Measurements from ENCODE around the gene PRDX5. TPM values are rescaled to one million over a fixed set of nuclear protein-coding genes. Genes with fewer than 3 reads are reported as not detected.

PRDX5 gene
- total RNA-seq, 1 donor from 2014 or later, result 217 TPM

- DNase-seq (ENCODE audit: low read depth in 2 of 2), result no peak
These were observed 7.0 kb downstream of the PRDX5 start for GRCh38 chr11:64324692-64325469.

GRCh38 chr11:64327375-64327774 lies 9.5 kb downstream of the PRDX5 start:
- DNase-seq (ENCODE audit: low read depth in 2 of 2), result no peak

GRCh38 chr11:64327993-64328392 lies 10.1 kb downstream of the PRDX5 start:
- DNase-seq (ENCODE audit: low read depth in 2 of 2), result no peak

- DNase-seq (ENCODE audit: low read depth in 2 of 2), result no peak
These were observed 13.0 kb downstream of the PRDX5 start for GRCh38 chr11:64330888-64331287.

GRCh38 chr11:64331569-64332371 lies 13.8 kb downstream of the PRDX5 start:
- peak in 1 of 2 donors; percentile 79 for DNase-seq (ENCODE audit: low read depth in 2 of 2)

GRCh38 chr11:64333556-64333955 lies 15.6 kb downstream of the PRDX5 start:
- DNase-seq (ENCODE audit: low read depth in 2 of 2), result no peak

- peak in 1 of 2 donors; percentile 35 for DNase-seq (ENCODE audit: low read depth in 2 of 2)
These were observed 17.1 kb downstream of the PRDX5 start for GRCh38 chr11:64334764-64335735.

GRCh38 chr11:64337538-64338249 lies 19.8 kb downstream of the PRDX5 start:
- no peak for DNase-seq (ENCODE audit: low read depth in 2 of 2)

GRCh38 chr11:64338716-64339115 lies 20.8 kb downstream of the PRDX5 start:
- DNase-seq (ENCODE audit: low read depth in 2 of 2), result no peak

GRCh38 chr11:64339286-64339685 lies 21.4 kb downstream of the PRDX5 start:
- no peak for DNase-seq (ENCODE audit: low read depth in 2 of 2)

- no peak for DNase-seq (ENCODE audit: low read depth in 2 of 2)
These were observed 22.0 kb downstream of the PRDX5 start, which contains the start of gene CCDC88B for GRCh38 chr11:64339754-64340408. Gene CCDC88B, plus strand, starts transcription at chr11:64340204. Its CDS starts 63 bp downstream, at chr11:64340267.

- peak in 1 of 2 donors; percentile 17 for DNase-seq (ENCODE audit: low read depth in 2 of 2)
These were observed 22.9 kb downstream of the PRDX5 start for GRCh38 chr11:64340671-64341335.

- DNase-seq (ENCODE audit: low read depth in 2 of 2), result no peak
These were observed 23.5 kb downstream of the PRDX5 start for GRCh38 chr11:64341429-64341828.

GRCh38 chr11:64341851-64342791 lies 24.2 kb downstream of the PRDX5 start:
- DNase-seq (ENCODE audit: low read depth in 2 of 2), result peak in 1 of 2 donors; percentile 82

- no peak for DNase-seq (ENCODE audit: low read depth in 2 of 2)
These were observed 25.2 kb downstream of the PRDX5 start for GRCh38 chr11:64342869-64343745.

- DNase-seq (ENCODE audit: low read depth in 2 of 2), result peak in 1 of 2 donors; percentile 21
These were observed 26.0 kb downstream of the PRDX5 start for GRCh38 chr11:64343767-64344559.

GRCh38 chr11:64344787-64345186 lies 26.9 kb downstream of the PRDX5 start:
- DNase-seq (ENCODE audit: low read depth in 2 of 2), result no peak
